HepG2 (cell line): ENCODE results near the gene ELL3. TPM values are rescaled to one million over a fixed set of nuclear protein-coding genes. Genes with fewer than 3 reads are reported as not detected.
A peak's percentile ranks its signal among the peaks of the same experiment; 100 is the strongest.

ENCODE experiments used
- ELF3 ChIP-seq: IDR thresholded peaks from 2 replicates; pipeline ENCODE4 v1.6.1; 2016; ENCODE audit warnings: missing genetic modification reagents, missing compliant biosample characterization
- FOXA3 ChIP-seq: IDR thresholded peaks from 2 replicates; pipeline ENCODE4 v1.6.1; 2016; ENCODE audit warnings: missing genetic modification reagents, missing compliant biosample characterization
- HMGXB4 ChIP-seq, 2 experiments: sonication (generic) in 1 of 2; formaldehyde crosslinking in 1 of 2; IDR thresholded peaks; 2 replicates each; pipeline versions ENCODE4 v1.4.0 to v1.6.1; 2018 to 2020; ENCODE audit warnings: missing genetic modification reagents in 2 of 2, borderline replicate concordance in 1 of 2, low read depth in 1 of 2, mild to moderate bottlenecking in 1 of 2, missing biosample characterization in 1 of 2
- HOXA3 ChIP-seq: sonication (generic); formaldehyde crosslinking; IDR thresholded peaks from 2 replicates; pipeline ENCODE4 v1.5.0; 2020; ENCODE audit warnings: missing genetic modification reagents
- IRF9 ChIP-seq: sonication (generic); formaldehyde crosslinking; IDR thresholded peaks from 2 replicates; pipeline ENCODE4 v1.8.0; 2022; ENCODE audit warnings: missing genetic modification reagents, mild to moderate bottlenecking, borderline replicate concordance
- KLF9 ChIP-seq: IDR thresholded peaks from 2 replicates; pipeline ENCODE4 v1.6.1; 2016; ENCODE audit warnings: low read depth
- MED13 ChIP-seq: sonication (generic); formaldehyde crosslinking; IDR thresholded peaks from 2 replicates; pipeline ENCODE4 v1.5.0; 2020; ENCODE audit warnings: missing genetic modification reagents
- PAWR ChIP-seq: sonication (generic); formaldehyde crosslinking; IDR thresholded peaks from 2 replicates; pipeline ENCODE4 v1.4.0; 2020; ENCODE audit warnings: missing genetic modification reagents, mild to moderate bottlenecking, borderline replicate concordance
- PRPF4 ChIP-seq: fragments of 200-400 bp; formaldehyde crosslinking; IDR thresholded peaks from 2 replicates; pipeline ENCODE4 v1.6.1; 2016; ENCODE audit warnings: low read length, low read depth; ENCODE audit not compliant: poor library complexity, severe bottlenecking
- SMAD9 ChIP-seq: sonication (generic); formaldehyde crosslinking; IDR thresholded peaks from 2 replicates; pipeline ENCODE4 v1.5.1; 2020; ENCODE audit warnings: mild to moderate bottlenecking, missing genetic modification reagents
- SNAI1 ChIP-seq: sonication (generic); formaldehyde crosslinking; IDR thresholded peaks from 2 replicates; pipeline ENCODE4 v1.5.0; 2020; ENCODE audit warnings: mild to moderate bottlenecking, missing genetic modification reagents, borderline replicate concordance
- SOX6 ChIP-seq, 2 experiments: fragments of 450-650 bp in 1 of 2; sonication (generic) in 1 of 2; formaldehyde crosslinking in 1 of 2; IDR thresholded peaks; 2 replicates each; pipeline versions ENCODE4 v1.4.0 to v1.6.1; 2017 to 2020; ENCODE audit warnings: antibody characterized with exemption in 1 of 2, mild to moderate bottlenecking in 1 of 2, missing genetic modification reagents in 1 of 2
- SP4 ChIP-seq: sonication (generic); formaldehyde crosslinking; IDR thresholded peaks from 2 replicates; pipeline ENCODE4 v1.8.1; 2023; ENCODE audit warnings: mild to moderate bottlenecking, missing genetic modification reagents
- THAP8 ChIP-seq: sonication (generic); formaldehyde crosslinking; IDR thresholded peaks from 2 replicates; pipeline ENCODE4 v1.5.1; 2020; ENCODE audit warnings: missing genetic modification reagents, mild to moderate bottlenecking, borderline replicate concordance
- ZC3H13 ChIP-seq: sonication (generic); formaldehyde crosslinking; IDR thresholded peaks from 2 replicates; pipeline ENCODE4 v1.8.1; 2023; ENCODE audit warnings: mild to moderate bottlenecking, missing genetic modification reagents, moderate library complexity
- ZNF136 ChIP-seq: sonication (generic); formaldehyde crosslinking; IDR thresholded peaks from 2 replicates; pipeline ENCODE4 v1.8.1; 2022; ENCODE audit warnings: low read depth, mild to moderate bottlenecking, moderate library complexity, missing genetic modification reagents
- ZNF589 ChIP-seq: sonication (generic); formaldehyde crosslinking; conservative IDR thresholded peaks from 2 replicates; pipeline ENCODE4 v1.8.0; 2022; ENCODE audit warnings: mild to moderate bottlenecking, moderate library complexity, missing genetic modification reagents
- ZNF605 ChIP-seq: sonication (generic); formaldehyde crosslinking; IDR thresholded peaks from 2 replicates; pipeline ENCODE4 v1.8.0; 2022; ENCODE audit warnings: mild to moderate bottlenecking, missing genetic modification reagents
- ZNF672 ChIP-seq: sonication (generic); formaldehyde crosslinking; IDR thresholded peaks from 2 replicates; pipeline ENCODE4 v1.8.1; 2022; ENCODE audit warnings: missing genetic modification reagents
- ZNF674 ChIP-seq: sonication (generic); formaldehyde crosslinking; IDR thresholded peaks from 2 replicates; pipeline ENCODE4 v1.5.0; 2020; ENCODE audit warnings: low read depth, mild to moderate bottlenecking, missing genetic modification reagents
- ZNF7 ChIP-seq: IDR thresholded peaks from 2 replicates; pipeline ENCODE4 v1.6.1; 2016; ENCODE audit warnings: missing biosample characterization, missing genetic modification reagents
- ZNF737 ChIP-seq: sonication (generic); formaldehyde crosslinking; IDR thresholded peaks from 2 replicates; pipeline ENCODE4 v1.5.0; 2020; ENCODE audit warnings: missing genetic modification reagents, mild to moderate bottlenecking, borderline replicate concordance
- ZNF788 ChIP-seq: sonication (generic); formaldehyde crosslinking; IDR thresholded peaks from 2 replicates; pipeline ENCODE4 v1.5.0; 2020; ENCODE audit warnings: mild to moderate bottlenecking, missing genetic modification reagents, borderline replicate concordance
- ZNF878 ChIP-seq: sonication (generic); formaldehyde crosslinking; IDR thresholded peaks from 2 replicates; pipeline ENCODE4 v1.8.1; 2023; ENCODE audit warnings: mild to moderate bottlenecking, missing genetic modification reagents, moderate library complexity
- polyA plus RNA-seq, 8 experiments: library from polyadenylated mRNA; depleted of rRNA in 3 of 8; stranded (reverse) in 7 of 8; unstranded in 1 of 8; fragments of >200 nt; fragmentation: Illumina TruSeq in 4 of 8; extraction: Trizol in 4 of 8; gene quantifications; 2 replicates each; pipeline versions ENCODE4 v1.2.1 to v1.2.3, GENCODE V29; 2011 to 2016; ENCODE audit warnings: low read depth in 4 of 8, missing spikeins in 1 of 8, mixed read lengths in 1 of 8; ENCODE audit not compliant: insufficient read depth in 1 of 8
- total RNA-seq, 5 experiments: library from RNA; depleted of rRNA; stranded (reverse); fragments of >200 nt; fragmentation: Illumina TruSeq; extraction: Trizol; gene quantifications; 2 replicates each; pipeline ENCODE4 v1.2.3, GENCODE V29; 2016; ENCODE audit warnings: low read depth in 1 of 5

Gene ELL3
- total and polyA plus RNA-seq, 2 of the 13 experiments (the other 11 are each of a cell fraction or from before 2014, with no cell fraction given): 6.1 to 8.8 TPM

- TF ChIP-seq IRF9 (CRISPR knock-in tag) (peak; percentile 92), ZNF878 (CRISPR knock-in tag) (peak; percentile 66; the same call in 1 of the 2 replicates), ZNF589 (CRISPR knock-in tag) (0 out of 2 replicates have a peak, but pooled peaks have one; percentile 47), ZNF788 (CRISPR knock-in tag) (peak; percentile 73; the same call in 1 of the 2 replicates), PRPF4 (no peak), SNAI1 (CRISPR knock-in tag) (no peak), PAWR (CRISPR knock-in tag) (no peak), SMAD9 (CRISPR knock-in tag) (no peak), ZNF672 (CRISPR knock-in tag) (no peak), ZNF674 (CRISPR knock-in tag) (no peak), ZNF737 (CRISPR knock-in tag) (no peak), ZNF605 (CRISPR knock-in tag) (peak; percentile 94; the same call in 1 of the 2 replicates), MED13 (CRISPR knock-in tag) (0 out of 2 replicates have a peak, but pooled peaks have one; percentile 49), ZNF7 (CRISPR knock-in tag) (no peak), SP4 (CRISPR knock-in tag) (peak; percentile 59; the same call in 1 of the 2 replicates), ZNF136 (CRISPR knock-in tag) (no peak), THAP8 (CRISPR knock-in tag) (peak; percentile 25; the same call in 1 of the 2 replicates), SOX6 (IDR thresholded peaks at IDR 0.05) (no peak), SOX6 (CRISPR knock-in tag; IDR thresholded peaks at IDR 0.05) (no peak; the same call in 1 of the 2 replicates), ELF3 (peak; percentile 62; the same call in 1 of the 2 replicates), HOXA3 (CRISPR knock-in tag) (peak; percentile 91), HMGXB4 (CRISPR knock-in tag; IDR thresholded peaks at IDR 0.05; ENCODE audit: borderline replicate concordance in 1 of 2, low read depth in 1 of 2) (peak; percentile 31 to 80; a peak in 1 of 4 replicates), ZC3H13 (CRISPR knock-in tag) (peak; percentile 49; the same call in 1 of the 2 replicates), KLF9 (CRISPR knock-in tag) (peak; percentile 60; the same call in 1 of the 2 replicates), FOXA3 (CRISPR knock-in tag) (peak; percentile 56)
Measured at GRCh38 chr15:43824302-43825246, 47.8 kb upstream of the ELL3 start, which contains the start of gene MFAP1 (continued).
